Left lung (tissue), 10 donors: ENCODE results near the gene METTL23. TPM values are rescaled to one million over a fixed set of nuclear protein-coding genes. Genes with fewer than 3 reads are reported as not detected.

ENCODE experiments used
- ATAC-seq: fragments of 200-7000 bp; cut with Tn5 transposase; one replicate; pipeline ENCODE4 v1.9.1; 2020; ENCODE audit warnings: moderate library complexity
- DNase-seq, 4 donors: peaks; one replicate each; pipeline ENCODE4 v3.0.0-alpha.2; 2013 to 2020
- H3K27ac ChIP-seq, 2 donors: fragments of 200-600 bp; sonication (generic) in 1 of 2; one replicate each; pipeline versions ENCODE4 v1.5.0 to v1.8.0; 2020 to 2021
- H3K27me3 ChIP-seq, 2 donors: fragments of 200-600 bp; sonication (generic) in 1 of 2; one replicate each; pipeline versions ENCODE4 v1.5.0 to v1.8.0; 2020 to 2021
- H3K36me3 ChIP-seq, 2 donors: fragments of 200-600 bp; sonication (generic) in 1 of 2; one replicate each; pipeline versions ENCODE4 v1.5.0 to v1.8.0; 2020 to 2021
- H3K4me1 ChIP-seq, 2 donors: fragments of 200-600 bp; one replicate each; pipeline ENCODE4 v1.8.0; 2021
- H3K4me3 ChIP-seq, 2 donors: fragments of 200-600 bp; sonication (generic) in 1 of 2; one replicate each; pipeline versions ENCODE4 v1.5.0 to v1.8.0; 2020 to 2021; ENCODE audit warnings: mild to moderate bottlenecking in 1 of 2
- H3K9me3 ChIP-seq, 2 donors: fragments of 200-600 bp; sonication (generic) in 1 of 2; one replicate each; pipeline versions ENCODE4 v1.5.0 to v1.8.0; 2020 to 2021
- intact Hi-C, 2 donors: fragments of 100-400 bp; cut with DNase I; formaldehyde crosslinking; loops; one replicate each; pipeline versions ENCODE4 v1.11.2 to v1.14.2; 2022
- polyA plus RNA-seq, 6 donors: library from polyadenylated mRNA; unstranded; fragments of 120-200 nt; gene quantifications; one replicate each; pipeline ENCODE4 v1.2.1, GENCODE V29; 2013; ENCODE audit not compliant: insufficient read length in 6 of 6
- total RNA-seq, 2 donors: library from RNA; stranded (reverse); fragmentation: NEBNext Ultra II Directional; extraction: Animal tissue kit (Norgen Biotek cat#: 25700); gene quantifications; one replicate each; pipeline ENCODE4 v1.2.1, GENCODE V29; 2021
- TF ChIP-seq, protein P1 (sequence below), 2 donors: fragments of 200-600 bp; sonication (generic) in 1 of 2; IDR thresholded peaks; one replicate each; pipeline versions ENCODE4 v1.5.0 to v1.8.0; 2021; ENCODE audit warnings: antibody characterized with exemption in 2 of 2
- donor health status: DM: no; HTN: yes; CAD: no.
- donor health status: DM: no; HTN: no; CAD: no.

Gene METTL23
- total and polyA plus RNA-seq, 8 donors, result 30.6 to 40.2 (median 36.3) TPM

- TF ChIP-seq, protein P1, sequence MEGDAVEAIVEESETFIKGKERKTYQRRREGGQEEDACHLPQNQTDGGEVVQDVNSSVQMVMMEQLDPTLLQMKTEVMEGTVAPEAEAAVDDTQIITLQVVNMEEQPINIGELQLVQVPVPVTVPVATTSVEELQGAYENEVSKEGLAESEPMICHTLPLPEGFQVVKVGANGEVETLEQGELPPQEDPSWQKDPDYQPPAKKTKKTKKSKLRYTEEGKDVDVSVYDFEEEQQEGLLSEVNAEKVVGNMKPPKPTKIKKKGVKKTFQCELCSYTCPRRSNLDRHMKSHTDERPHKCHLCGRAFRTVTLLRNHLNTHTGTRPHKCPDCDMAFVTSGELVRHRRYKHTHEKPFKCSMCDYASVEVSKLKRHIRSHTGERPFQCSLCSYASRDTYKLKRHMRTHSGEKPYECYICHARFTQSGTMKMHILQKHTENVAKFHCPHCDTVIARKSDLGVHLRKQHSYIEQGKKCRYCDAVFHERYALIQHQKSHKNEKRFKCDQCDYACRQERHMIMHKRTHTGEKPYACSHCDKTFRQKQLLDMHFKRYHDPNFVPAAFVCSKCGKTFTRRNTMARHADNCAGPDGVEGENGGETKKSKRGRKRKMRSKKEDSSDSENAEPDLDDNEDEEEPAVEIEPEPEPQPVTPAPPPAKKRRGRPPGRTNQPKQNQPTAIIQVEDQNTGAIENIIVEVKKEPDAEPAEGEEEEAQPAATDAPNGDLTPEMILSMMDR (IDR thresholded peaks at IDR 0.05), result no peak
- ATAC-seq (no peak), DNase-seq (no peak)
- no peak overlapping the region for H3K27ac ChIP-seq
- H3K4me3 ChIP-seq, result no peak overlapping the region
- H3K9me3 ChIP-seq, result no peaks in the 10 kb centered on the region
- intact Hi-C loops, result no loop called here
- H3K4me1 ChIP-seq, result peaks cover 8 to 11% of the 10 kb centered on the region in 2 donors
- H3K27me3 ChIP-seq, result no peaks in the 10 kb centered on the region
- H3K36me3 ChIP-seq, result peaks cover 0 to 18% of the 10 kb centered on the region in 2 donors
These were observed 41.9 kb upstream of the METTL23 start for GRCh38 chr17:76684756-76685155.

GRCh38 chr17:76685366-76685765 is 41.3 kb upstream of the METTL23 start:
- intact Hi-C loops, result no loop called here
- H3K27me3 ChIP-seq, result no peaks in the 10 kb centered on the region
- H3K36me3 ChIP-seq, result peaks cover 0 to 18% of the 10 kb centered on the region in 2 donors
- TF ChIP-seq, protein P1 (IDR thresholded peaks at IDR 0.05), result no peak
- H3K4me1 ChIP-seq, result peaks cover 8 to 11% of the 10 kb centered on the region in 2 donors
- ATAC-seq (no peak), DNase-seq (no peak)
- no peak overlapping the region for H3K4me3 ChIP-seq
- H3K9me3 ChIP-seq, result no peaks in the 10 kb centered on the region
- no peak overlapping the region for H3K27ac ChIP-seq

- DNase-seq, result no peak
- ATAC-seq, result no peak
- Histone ChIP-seq H3K4me3 (no peak overlapping the region), H3K4me1 (peaks cover 8 to 11% of the 10 kb centered on the region in 2 donors), H3K36me3 (peaks cover 0 to 18% of the 10 kb centered on the region in 2 donors), H3K27me3 (no peaks in the 10 kb centered on the region), H3K27ac (no peak overlapping the region), H3K9me3 (no peaks in the 10 kb centered on the region)
- intact Hi-C loops, result no loop called here
- TF ChIP-seq, protein P1 (IDR thresholded peaks at IDR 0.05), result no peak
These were observed 40.8 kb upstream of the METTL23 start for GRCh38 chr17:76685846-76686245.

DNA sequence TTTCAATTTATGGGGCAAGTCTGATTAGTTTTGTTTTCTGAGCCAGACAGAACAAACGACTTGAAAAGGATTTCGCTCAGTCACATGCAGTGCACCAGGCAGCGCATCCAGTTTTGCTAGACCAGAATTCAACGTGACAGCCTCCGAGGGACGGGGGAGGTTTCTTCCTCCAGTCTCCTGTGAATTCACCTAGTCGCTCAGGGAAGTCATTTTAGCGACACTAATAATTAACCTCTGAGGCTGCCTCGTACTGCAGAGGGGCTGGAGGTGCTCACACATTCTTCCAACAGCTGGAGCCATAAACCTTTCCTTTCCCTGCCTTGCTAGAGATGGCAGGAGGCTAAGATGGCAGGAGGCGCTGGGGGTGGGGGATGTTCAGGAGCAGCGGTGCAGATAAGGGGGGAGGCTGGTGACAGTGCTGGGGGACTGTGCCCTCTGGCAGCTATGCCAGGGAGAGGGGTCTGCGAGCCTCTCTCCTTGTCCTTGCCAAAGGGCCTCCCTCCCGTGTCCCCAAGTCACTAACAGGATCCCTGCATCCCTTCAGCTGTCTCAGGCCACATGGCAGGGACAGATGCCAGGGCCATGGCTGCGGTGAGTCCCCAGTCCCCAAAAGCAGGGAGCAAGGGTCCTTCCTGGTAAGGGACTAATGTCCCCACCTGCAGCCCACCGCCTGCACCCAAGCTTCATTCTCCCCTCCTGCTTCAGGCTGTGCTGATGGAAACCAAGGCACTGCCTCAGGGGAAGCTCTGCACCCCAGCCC is 39.9 kb upstream of the METTL23 start:
- TF ChIP-seq, protein P1 (IDR thresholded peaks at IDR 0.05), result no peak
- ATAC-seq, result no peak
- peak overlapping the region in 1 of 2 donors; percentile 79 for H3K27ac ChIP-seq
- DNase-seq, result no peak
- H3K36me3 ChIP-seq, result peaks cover 0 to 18% of the 10 kb centered on the region in 2 donors
- no peaks in the 10 kb centered on the region for H3K9me3 ChIP-seq
- H3K27me3 ChIP-seq, result no peaks in the 10 kb centered on the region
- H3K4me1 ChIP-seq, result peaks cover 8% of the 10 kb centered on the region in 2 donors
- intact Hi-C loops, result no loop called here
- H3K4me3 ChIP-seq, result no peak overlapping the region

GRCh38 chr17:76687298-76688164 is 39.1 kb upstream of the METTL23 start:
- Histone ChIP-seq H3K9me3 (no peaks in the 10 kb centered on the region), H3K36me3 (peaks cover 0 to 15% of the 10 kb centered on the region in 2 donors), H3K4me1 (peaks cover 4 to 8% of the 10 kb centered on the region in 2 donors), H3K27ac (peak overlapping the region; percentile 73 to 79), H3K27me3 (no peaks in the 10 kb centered on the region), H3K4me3 (no peak overlapping the region)
- TF ChIP-seq, protein P1 (IDR thresholded peaks at IDR 0.05), result no peak
- intact Hi-C loops, result no loop called here
- ATAC-seq, result peak; percentile 46
- DNase-seq, result no peak
